MM.1S (cell line): ENCODE measurements around the gene MBD3L1.

Experiments
- DNase-seq: peaks from one replicate; pipeline ENCODE4 v3.0.0-alpha.2; 2015
- H2AFZ ChIP-seq: fragments of 300-600 bp; sonication (generic); 2 replicates; pipeline ENCODE4 v1.6.0; 2016; ENCODE audit warnings: antibody characterized with exemption, low read length
- H3F3A ChIP-seq: fragments of 300-600 bp; sonication (generic); 2 replicates; pipeline ENCODE4 v1.6.1; 2016; ENCODE audit warnings: mild to moderate bottlenecking, antibody characterized with exemption, low read length, moderate library complexity, mixed read lengths; ENCODE audit not compliant: insufficient read depth
- H3K27ac ChIP-seq: fragments of 300-600 bp; sonication (generic); 2 replicates; pipeline ENCODE4 v1.5.1; 2016; ENCODE audit warnings: mild to moderate bottlenecking, low read length
- H3K27me3 ChIP-seq: fragments of 300-600 bp; sonication (generic); replicated peaks from 2 replicates; pipeline ENCODE4 v1.6.0; 2016; ENCODE audit warnings: low read length; ENCODE audit not compliant: insufficient read depth
- H3K36me3 ChIP-seq: fragments of 300-600 bp; sonication (generic); replicated peaks from 2 replicates; pipeline ENCODE4 v1.6.1; 2016; ENCODE audit warnings: mild to moderate bottlenecking, low read length, mixed read lengths; ENCODE audit not compliant: insufficient read depth
- H3K4me1 ChIP-seq: fragments of 300-600 bp; sonication (generic); 2 replicates; pipeline ENCODE4 v1.6.1; 2016; ENCODE audit warnings: low read length, mixed read lengths
- H3K4me2 ChIP-seq: fragments of 300-600 bp; sonication (generic); 2 replicates; pipeline ENCODE4 v1.6.0; 2016; ENCODE audit warnings: low read depth, low read length
- H3K4me3 ChIP-seq: fragments of 300-600 bp; sonication (generic); 2 replicates; pipeline ENCODE4 v1.5.1; 2016; ENCODE audit warnings: low read length, mixed read lengths
- H3K79me2 ChIP-seq: fragments of 300-600 bp; sonication (generic); 2 replicates; pipeline ENCODE4 v1.6.1; 2016; ENCODE audit warnings: mixed run types, low read length, mixed read lengths
- H3K9ac ChIP-seq: fragments of 300-600 bp; sonication (generic); 2 replicates; pipeline ENCODE4 v1.6.1; 2016; ENCODE audit warnings: low read length, mixed read lengths
- H3K9me2 ChIP-seq: fragments of 300-600 bp; sonication (generic); replicated peaks from 2 replicates; pipeline ENCODE4 v1.6.1; 2016; ENCODE audit warnings: mild to moderate bottlenecking, low read length, mixed read lengths; ENCODE audit not compliant: insufficient read depth
- H3K9me3 ChIP-seq: fragments of 300-600 bp; sonication (generic); replicated peaks from 2 replicates; pipeline ENCODE4 v1.6.1; 2016; ENCODE audit warnings: mild to moderate bottlenecking, low read length, mixed read lengths; ENCODE audit not compliant: insufficient read depth
- H4K20me1 ChIP-seq: fragments of 300-600 bp; sonication (generic); 2 replicates; pipeline ENCODE4 v1.6.1; 2016; ENCODE audit warnings: mild to moderate bottlenecking, low read length, moderate library complexity, mixed read lengths; ENCODE audit not compliant: insufficient read depth
- EZH2 ChIP-seq: fragments of 300-600 bp; sonication (generic); optimal IDR thresholded peaks from 2 replicates; pipeline ENCODE3; 2017; ENCODE audit warnings: low read depth, mild to moderate bottlenecking, antibody characterized with exemption, low read length, mixed read lengths
- EZH2phosphoT487 ChIP-seq: fragments of 300-600 bp; sonication (generic); IDR thresholded peaks from 2 replicates; pipeline ENCODE4 v1.6.1; 2018; ENCODE audit warnings: antibody characterized with exemption, low read length
- TF ChIP-seq, protein P1 (sequence below): fragments of 300-600 bp; sonication (generic); IDR thresholded peaks from 2 replicates; pipeline ENCODE4 v1.5.1; 2016; ENCODE audit warnings: antibody characterized with exemption, low read length, mixed read lengths

The MBD3L1 gene

GRCh38 chr19:8820234-8820633 lies 11.9 kb upstream of the MBD3L1 start:
- Histone ChIP-seq H3K36me3 (no peaks in the 10 kb centered on the region), H2AFZ (no peak overlapping the region), H3K9me3 (no peaks in the 10 kb centered on the region), H3K27ac (no peak overlapping the region), H3K79me2 (no peaks in the 10 kb centered on the region), H3K9ac (no peak overlapping the region), H4K20me1 (no peaks in the 10 kb centered on the region), H3K27me3 (no peaks in the 10 kb centered on the region), H3K4me1 (no peaks in the 10 kb centered on the region), H3K4me2 (no peak overlapping the region), H3K9me2 (no peaks in the 10 kb centered on the region), H3F3A (no peaks in the 10 kb centered on the region), H3K4me3 (no peak overlapping the region)
- TF ChIP-seq EZH2 (no peak), EZH2phosphoT487 (no peak)
- no peak for DNase-seq

DNA sequence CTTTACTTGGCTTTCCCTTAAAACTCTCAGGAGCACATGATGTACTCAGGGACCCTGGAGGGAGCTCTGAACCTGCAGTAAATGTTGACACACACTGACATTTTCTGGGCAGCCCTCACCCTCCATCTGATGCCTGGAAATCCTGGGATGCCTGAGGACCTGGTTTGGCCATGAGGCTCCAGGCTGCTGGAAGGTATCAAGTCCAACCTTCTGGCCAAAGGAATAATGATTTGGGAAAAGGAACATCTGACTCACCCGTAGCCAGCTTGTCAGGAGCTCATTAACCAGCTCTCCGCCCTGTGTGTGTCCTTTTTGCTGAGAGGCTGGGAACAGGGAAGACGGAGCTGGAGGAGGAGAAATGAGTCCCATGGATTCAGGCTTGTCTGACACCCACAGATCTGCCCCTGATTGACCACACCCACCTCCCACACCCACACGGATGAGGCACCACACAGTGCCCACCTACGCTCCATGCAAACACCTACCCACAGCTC lies 10.4 kb upstream of the MBD3L1 start:
- TF ChIP-seq, protein P1, sequence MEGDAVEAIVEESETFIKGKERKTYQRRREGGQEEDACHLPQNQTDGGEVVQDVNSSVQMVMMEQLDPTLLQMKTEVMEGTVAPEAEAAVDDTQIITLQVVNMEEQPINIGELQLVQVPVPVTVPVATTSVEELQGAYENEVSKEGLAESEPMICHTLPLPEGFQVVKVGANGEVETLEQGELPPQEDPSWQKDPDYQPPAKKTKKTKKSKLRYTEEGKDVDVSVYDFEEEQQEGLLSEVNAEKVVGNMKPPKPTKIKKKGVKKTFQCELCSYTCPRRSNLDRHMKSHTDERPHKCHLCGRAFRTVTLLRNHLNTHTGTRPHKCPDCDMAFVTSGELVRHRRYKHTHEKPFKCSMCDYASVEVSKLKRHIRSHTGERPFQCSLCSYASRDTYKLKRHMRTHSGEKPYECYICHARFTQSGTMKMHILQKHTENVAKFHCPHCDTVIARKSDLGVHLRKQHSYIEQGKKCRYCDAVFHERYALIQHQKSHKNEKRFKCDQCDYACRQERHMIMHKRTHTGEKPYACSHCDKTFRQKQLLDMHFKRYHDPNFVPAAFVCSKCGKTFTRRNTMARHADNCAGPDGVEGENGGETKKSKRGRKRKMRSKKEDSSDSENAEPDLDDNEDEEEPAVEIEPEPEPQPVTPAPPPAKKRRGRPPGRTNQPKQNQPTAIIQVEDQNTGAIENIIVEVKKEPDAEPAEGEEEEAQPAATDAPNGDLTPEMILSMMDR: no peak
- TF ChIP-seq EZH2phosphoT487 (no peak), EZH2 (no peak)
- no peak overlapping the region for H3K27ac ChIP-seq
- H3K79me2 ChIP-seq: no peaks in the 10 kb centered on the region
- H3K27me3 ChIP-seq: no peaks in the 10 kb centered on the region
- DNase-seq: no peak
- H2AFZ ChIP-seq: no peak overlapping the region
- H3K9me2 ChIP-seq: no peaks in the 10 kb centered on the region
- no peaks in the 10 kb centered on the region for H3F3A ChIP-seq
- H3K4me3 ChIP-seq: no peak overlapping the region
- no peaks in the 10 kb centered on the region for H4K20me1 ChIP-seq
- H3K9me3 ChIP-seq: no peaks in the 10 kb centered on the region
- H3K4me2 ChIP-seq: no peak overlapping the region
- no peaks in the 10 kb centered on the region for H3K4me1 ChIP-seq
- no peak overlapping the region for H3K9ac ChIP-seq
- no peaks in the 10 kb centered on the region for H3K36me3 ChIP-seq

DNA sequence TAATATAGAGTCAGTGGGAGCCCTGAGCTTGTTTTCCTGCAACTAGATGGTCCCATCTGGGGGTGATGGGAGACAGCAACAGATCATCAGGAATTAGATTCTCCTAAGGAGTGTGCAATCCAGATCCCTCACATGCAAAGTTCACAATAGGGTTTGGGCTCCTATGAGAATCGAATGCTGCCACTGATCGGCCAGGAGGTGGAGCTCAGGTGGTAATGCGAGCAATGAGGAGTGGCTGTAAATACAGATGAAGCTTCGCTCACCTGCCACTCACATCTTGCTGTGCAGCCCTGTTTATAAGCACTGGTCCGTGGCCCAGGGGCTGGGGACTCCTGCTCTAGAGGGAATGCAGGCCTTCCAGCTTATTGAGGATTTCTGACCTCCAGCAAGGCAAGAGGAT lies 5.8 kb upstream of the MBD3L1 start:
- TF ChIP-seq, protein P1: no peak
- Histone ChIP-seq H3K4me2 (no peak overlapping the region), H3K9me2 (no peaks in the 10 kb centered on the region), H4K20me1 (no peaks in the 10 kb centered on the region), H3K27ac (no peak overlapping the region), H3K4me3 (no peak overlapping the region), H3K79me2 (no peaks in the 10 kb centered on the region), H3K27me3 (no peaks in the 10 kb centered on the region), H3K4me1 (no peaks in the 10 kb centered on the region), H3K9me3 (no peaks in the 10 kb centered on the region), H3K36me3 (no peaks in the 10 kb centered on the region), H2AFZ (no peak overlapping the region), H3F3A (no peaks in the 10 kb centered on the region), H3K9ac (no peak overlapping the region)
- no peak for DNase-seq

DNA sequence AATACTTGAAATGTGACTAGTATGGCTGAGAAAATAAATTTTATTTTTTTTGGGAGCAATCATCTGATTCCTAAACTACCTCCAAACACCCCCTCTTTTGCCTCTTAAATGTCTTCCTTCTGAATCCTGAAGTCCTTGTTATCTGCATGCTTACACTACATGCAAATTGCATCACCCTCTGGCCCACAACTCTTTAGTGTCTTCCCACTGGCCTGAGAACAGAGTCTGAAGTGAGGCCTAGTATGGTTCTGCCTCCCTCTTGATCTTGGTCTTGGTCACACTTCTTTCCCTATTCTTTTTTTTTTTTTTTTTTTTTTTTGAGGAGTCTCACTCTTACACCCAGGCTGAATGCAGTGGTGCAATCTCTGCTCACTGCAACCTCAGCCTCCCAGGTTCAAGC lies 4.9 kb upstream of the MBD3L1 start:
- TF ChIP-seq, protein P1: no peak
- no peak for TF ChIP-seq EZH2phosphoT487
- no peak for TF ChIP-seq EZH2

More for the DNA sequence above, 4.9 kb upstream of the MBD3L1 start:
- H3F3A ChIP-seq: no peaks in the 10 kb centered on the region
- no peak overlapping the region for H3K27ac ChIP-seq
- no peaks in the 10 kb centered on the region for H4K20me1 ChIP-seq
- no peaks in the 10 kb centered on the region for H3K79me2 ChIP-seq
- H3K27me3 ChIP-seq: no peaks in the 10 kb centered on the region
- no peak overlapping the region for H3K9ac ChIP-seq
- no peaks in the 10 kb centered on the region for H3K9me2 ChIP-seq
- no peak overlapping the region for H2AFZ ChIP-seq
- no peaks in the 10 kb centered on the region for H3K4me1 ChIP-seq
- no peaks in the 10 kb centered on the region for H3K9me3 ChIP-seq
- H3K36me3 ChIP-seq: no peaks in the 10 kb centered on the region
- H3K4me2 ChIP-seq: no peak overlapping the region
- H3K4me3 ChIP-seq: no peak overlapping the region
- DNase-seq: no peak
